WTC11 (cell line): ENCODE data around the gene RBM18. TPM values are rescaled to one million over a fixed set of nuclear protein-coding genes. Genes with fewer than 3 reads are reported as not detected.

ENCODE experiments used
- ATAC-seq: fragments of 200-7000 bp; cut with Tn5 transposase; 2 replicates; pipeline ENCODE4 v1.10.0; 2021; ENCODE audit warnings: mild to moderate bottlenecking, moderate library complexity
- CTCF ChIA-PET: fragments of 300-600 bp; sonication (Branson Sonifier 250); formaldehyde crosslinking; loops from one replicate; lab custom pipeline; 2021; ENCODE audit warnings: antibody characterized with exemption; lab: Charles Lee
- POLR2A ChIA-PET: fragments of 350-600 bp; sonication (Branson Sonifier 250); formaldehyde crosslinking; loops from one replicate; lab custom pipeline; 2021; ENCODE audit warnings: antibody characterized with exemption; lab: Charles Lee
- DNase-seq: peaks from one replicate; pipeline ENCODE4 v3.0.0; 2021; ENCODE audit warnings: low spot score
- H3K27ac Mint-ChIP-seq: 2 replicates; pipeline ENCODE4 v1.8.0; 2021; ENCODE audit warnings: mixed read lengths
- H3K27me3 Mint-ChIP-seq: 2 replicates; pipeline ENCODE4 v1.8.0; 2021; ENCODE audit warnings: low read depth, mild to moderate bottlenecking, moderate library complexity, mixed read lengths
- H3K36me3 Mint-ChIP-seq: 2 replicates; pipeline ENCODE4 v1.8.0; 2021; ENCODE audit warnings: mixed read lengths
- H3K4me1 Mint-ChIP-seq: 2 replicates; pipeline ENCODE4 v1.8.0; 2022; ENCODE audit warnings: mixed read lengths
- H3K4me3 Mint-ChIP-seq: 2 replicates; pipeline ENCODE4 v1.8.0; 2021; ENCODE audit warnings: mild to moderate bottlenecking, moderate library complexity, mixed read lengths
- H3K9me3 Mint-ChIP-seq: 2 replicates; pipeline ENCODE4 v1.8.0; 2021; ENCODE audit warnings: mixed read lengths
- ATF2 ChIP-seq: sonication (generic); formaldehyde crosslinking; IDR thresholded peaks from 2 replicates; pipeline ENCODE4 v1.8.1; 2022; ENCODE audit warnings: low read depth, missing genetic modification reagents, borderline replicate concordance
- CDX4 ChIP-seq: fragments of 250-450 bp; sonication (Bioruptor Pico); IDR thresholded peaks from 2 replicates; pipeline ENCODE4 v1.9.0; 2021; ENCODE audit warnings: moderate library complexity, mild to moderate bottlenecking, inconsistent platforms, borderline replicate concordance
- CREB1 ChIP-seq: sonication (generic); formaldehyde crosslinking; IDR thresholded peaks from 2 replicates; pipeline ENCODE4 v1.8.0; 2023; ENCODE audit warnings: mild to moderate bottlenecking, missing genetic modification reagents
- CTCF ChIP-seq: fragments of 200-600 bp; IDR thresholded peaks from 2 replicates; pipeline ENCODE4 v1.8.0; 2022; ENCODE audit warnings: antibody characterized with exemption
- E2F5 ChIP-seq: sonication (generic); formaldehyde crosslinking; IDR thresholded peaks from 2 replicates; pipeline ENCODE4 v1.8.1; 2022; ENCODE audit warnings: mild to moderate bottlenecking, moderate library complexity, missing genetic modification reagents
- ESRRA ChIP-seq: sonication (generic); formaldehyde crosslinking; IDR thresholded peaks from 2 replicates; pipeline ENCODE4 v1.8.1; 2022; ENCODE audit warnings: mild to moderate bottlenecking, missing genetic modification reagents, borderline replicate concordance
- FOXJ3 ChIP-seq: sonication (generic); formaldehyde crosslinking; IDR thresholded peaks from 2 replicates; pipeline ENCODE4 v1.9.0; 2021; ENCODE audit warnings: missing genetic modification reagents, mild to moderate bottlenecking, borderline replicate concordance
- IRF1 ChIP-seq: sonication (generic); formaldehyde crosslinking; IDR thresholded peaks from 2 replicates; pipeline ENCODE4 v1.8.0; 2023; ENCODE audit warnings: missing genetic modification reagents
- JUN ChIP-seq: sonication (generic); formaldehyde crosslinking; IDR thresholded peaks from 2 replicates; pipeline ENCODE4 v1.8.0; 2023; ENCODE audit warnings: mild to moderate bottlenecking, missing genetic modification reagents
- KAT7 ChIP-seq: sonication (generic); formaldehyde crosslinking; IDR thresholded peaks from 2 replicates; pipeline ENCODE4 v1.8.1; 2023; ENCODE audit warnings: missing genetic modification reagents, mild to moderate bottlenecking, borderline replicate concordance
- NR1H2 ChIP-seq: sonication (generic); formaldehyde crosslinking; IDR thresholded peaks from 2 replicates; pipeline ENCODE4 v1.9.0; 2021; ENCODE audit warnings: mild to moderate bottlenecking, moderate library complexity, missing genetic modification reagents
- PRRX2 ChIP-seq: fragments of 250-450 bp; sonication (Bioruptor Pico); IDR thresholded peaks from 2 replicates; pipeline ENCODE4 v1.8.0; 2021; ENCODE audit warnings: mild to moderate bottlenecking
- RORB ChIP-seq: fragments of 250-450 bp; sonication (Bioruptor Pico); IDR thresholded peaks from 2 replicates; pipeline ENCODE4 v1.9.0; 2021; ENCODE audit warnings: mild to moderate bottlenecking
- SMAD3 ChIP-seq: sonication (generic); formaldehyde crosslinking; IDR thresholded peaks from 2 replicates; pipeline ENCODE4 v1.8.0; 2022; ENCODE audit warnings: missing genetic modification reagents, mild to moderate bottlenecking, borderline replicate concordance
- SMAD4 ChIP-seq: sonication (generic); formaldehyde crosslinking; IDR thresholded peaks from 2 replicates; pipeline ENCODE4 v1.8.0; 2022; ENCODE audit warnings: mild to moderate bottlenecking, missing genetic modification reagents
- SP1 ChIP-seq: sonication (generic); formaldehyde crosslinking; conservative IDR thresholded peaks from 2 replicates; pipeline ENCODE4 v1.8.1; 2022; ENCODE audit warnings: missing genetic modification reagents
- USF1 ChIP-seq: sonication (generic); formaldehyde crosslinking; IDR thresholded peaks from 2 replicates; pipeline ENCODE4 v1.8.0; 2022; ENCODE audit warnings: mild to moderate bottlenecking, missing genetic modification reagents
- ZMAT4 ChIP-seq: fragments of 250-450 bp; sonication (Bioruptor Pico); IDR thresholded peaks from 2 replicates; pipeline ENCODE4 v1.9.0; 2021; ENCODE audit warnings: mild to moderate bottlenecking
- ZNF425 ChIP-seq: fragments of 250-450 bp; sonication (Bioruptor Pico); conservative IDR thresholded peaks from 2 replicates; pipeline ENCODE4 v1.9.0; 2021; ENCODE audit warnings: mild to moderate bottlenecking
- ZNF512 ChIP-seq: sonication (generic); formaldehyde crosslinking; IDR thresholded peaks from 2 replicates; pipeline ENCODE4 v1.8.1; 2022; ENCODE audit warnings: missing genetic modification reagents, borderline replicate concordance
- ZSCAN18 ChIP-seq: fragments of 250-450 bp; sonication (Bioruptor Pico); IDR thresholded peaks from 2 replicates; pipeline ENCODE4 v2.1.2; 2022; ENCODE audit warnings: mild to moderate bottlenecking, moderate library complexity
- total RNA-seq: library from RNA; stranded (reverse); gene quantifications from 3 replicates; pipeline ENCODE4 v1.2.3, GENCODE V29; 2021

RBM18 gene
- total RNA-seq, 1 experiment from 2014 or later: 11.4 TPM

GRCh38 chr9:122226142-122226757 is 38.4 kb downstream of the RBM18 start (continued):
- TF ChIP-seq CTCF (no peak), ZSCAN18 (CRISPR knock-in tag) (no peak), RORB (CRISPR knock-in tag) (no peak), KAT7 (no peak; the same call in 1 of the 2 replicates), NR1H2 (CRISPR knock-in tag) (no peak), SMAD3 (CRISPR knock-in tag) (0 out of 2 replicates have a peak, but pooled peaks have one; percentile 49), PRRX2 (CRISPR knock-in tag) (no peak), USF1 (CRISPR knock-in tag) (peak; percentile 51; the same call in 1 of the 2 replicates), ESRRA (CRISPR knock-in tag) (no peak), IRF1 (0 out of 2 replicates have a peak, but pooled peaks have one; percentile 57), ZNF425 (CRISPR knock-in tag) (no peak), CREB1 (no peak)

GRCh38 chr9:122225312-122226141 is 39.1 kb downstream of the RBM18 start:
- CTCF ChIA-PET: interaction anchor here (0.9 to 2.2 kb wide), 8 partner anchors 39 to 131 kb away, joined by 3 to 10 read pairs (median 4); partner anchors contain the start of genes MRRF and RBM18
- no peak for ATAC-seq
- TF ChIP-seq ZNF512 (CRISPR knock-in tag) (no peak), ZMAT4 (CRISPR knock-in tag) (no peak), FOXJ3 (CRISPR knock-in tag) (no peak), SP1 (CRISPR knock-in tag) (no peak), ATF2 (CRISPR knock-in tag) (no peak), NR1H2 (CRISPR knock-in tag) (no peak), JUN (CRISPR knock-in tag) (no peak), CDX4 (CRISPR knock-in tag) (no peak), E2F5 (no peak), SMAD4 (CRISPR knock-in tag) (no peak)
- TF ChIP-seq, all 79 proteins: peak for 0
- no peaks in the 10 kb centered on the region for H3K9me3 Mint-ChIP-seq
- no peak for DNase-seq
- H3K36me3 Mint-ChIP-seq: peaks cover 5% of the 10 kb centered on the region; the same call in 1 of the 2 replicates
- no peak overlapping the region for H3K27ac Mint-ChIP-seq
- POLR2A ChIA-PET: interaction anchor here (0.5 to 1.0 kb wide), 3 partner anchors 11 to 100 kb away, joined by 3 to 9 read pairs (median 3); no protein-coding TSS in a partner anchor
- H3K27me3 Mint-ChIP-seq: peaks cover 79% of the 10 kb centered on the region
- peak overlapping the region; percentile 68 for H3K4me3 Mint-ChIP-seq
- H3K4me1 Mint-ChIP-seq: peaks cover 41% of the 10 kb centered on the region
